Left cardiac atrium (tissue), 4 donors: ENCODE measurements around the gene GPD1. TPM values are rescaled to one million over a fixed set of nuclear protein-coding genes. Genes with fewer than 3 reads are reported as not detected.
A peak's percentile ranks its signal among the peaks of the same experiment; 100 is the strongest.

Experiments used
- ATAC-seq, 2 donors: fragments of 200-7000 bp; cut with Tn5 transposase; one replicate each; pipeline ENCODE4 v1.9.1; 2020; ENCODE audit warnings: mild to moderate bottlenecking in 2 of 2, moderate library complexity in 2 of 2
- DNase-seq: peaks from one replicate; pipeline ENCODE4 v3.0.0-alpha.2; 2020
- intact Hi-C, 2 donors: fragments of 100-400 bp; cut with DNase I; formaldehyde crosslinking; loops; one replicate each; pipeline versions ENCODE4 v1.14.1 to v1.15.1; 2022 to 2023
- long read RNA-seq: library from polyadenylated mRNA; unstranded; transcript quantifications from one replicate; pipeline ENCODE4 v2.0.0, GENCODE V29; 2021
- total RNA-seq, 2 donors: library from RNA; stranded (reverse); fragmentation: NEBNext Ultra II Directional; extraction: Animal tissue kit (Norgen Biotek cat#: 25700); gene quantifications; one replicate each; pipeline ENCODE4 v1.2.1, GENCODE V29; 2021
- donor health status: DM: no; HTN: yes; CAD: no.
- donor health status: DM: no; HTN: yes; CAD: no; lungs with severe emphysema.
- donor health status: DM: yes; HTN: yes; CAD: no.
- donor health status: Dilated cardiomyopathy.

The GPD1 gene
- total RNA-seq: 100 to 1,000 TPM in 1 of 2 donors, 10 to 100 TPM in 1; 88.6 to 150 TPM
- long read RNA-seq, transcript GPD1-201 (8 exons, 3,082 nt): major isoform, 90 of 102 reads
- long read RNA-seq, partial matches to known transcripts: 7 of 102 reads
- long read RNA-seq, other reads (novel, unspliced or antisense): 5 of 102 reads

- peak; percentile 84 to 89 for ATAC-seq
- peak; percentile 69 for DNase-seq
- intact Hi-C loops: no loop called here
These were observed at the start of gene GPD1 for GRCh38 chr12:50103767-50104321. Gene GPD1 (plus strand): TSS chr12:50104008. CDS start chr12:50104051, 43 bp downstream.

- no peak for DNase-seq
- peak in 1 of 2 donors; percentile 55 for ATAC-seq
- intact Hi-C loops: loop anchor here (2.0 to 5.0 kb wide), 2 partner anchors 89 kb away; no protein-coding TSS in a partner anchor
These were observed 47.8 kb upstream of the GPD1 start for GRCh38 chr12:50055831-50056638.

GRCh38 chr12:50056639-50056976 is 47.2 kb upstream of the GPD1 start:
- ATAC-seq (no peak), DNase-seq (no peak)
- intact Hi-C loops: loop anchor here (2.0 to 5.0 kb wide), 2 partner anchors 89 to 90 kb away; no protein-coding TSS in a partner anchor

- ATAC-seq (peak; percentile 82 to 84), DNase-seq (peak; percentile 76)
- intact Hi-C loops: loop anchor here (2.0 to 5.0 kb wide), 2 partner anchors 90 kb away; no protein-coding TSS in a partner anchor
These were observed 46.6 kb upstream of the GPD1 start, which contains the start of gene ASIC1 for GRCh38 chr12:50057000-50057841. Gene ASIC1 (plus strand): TSS chr12:50057596. CDS start chr12:50058767, 1,171 bp downstream.

DNA sequence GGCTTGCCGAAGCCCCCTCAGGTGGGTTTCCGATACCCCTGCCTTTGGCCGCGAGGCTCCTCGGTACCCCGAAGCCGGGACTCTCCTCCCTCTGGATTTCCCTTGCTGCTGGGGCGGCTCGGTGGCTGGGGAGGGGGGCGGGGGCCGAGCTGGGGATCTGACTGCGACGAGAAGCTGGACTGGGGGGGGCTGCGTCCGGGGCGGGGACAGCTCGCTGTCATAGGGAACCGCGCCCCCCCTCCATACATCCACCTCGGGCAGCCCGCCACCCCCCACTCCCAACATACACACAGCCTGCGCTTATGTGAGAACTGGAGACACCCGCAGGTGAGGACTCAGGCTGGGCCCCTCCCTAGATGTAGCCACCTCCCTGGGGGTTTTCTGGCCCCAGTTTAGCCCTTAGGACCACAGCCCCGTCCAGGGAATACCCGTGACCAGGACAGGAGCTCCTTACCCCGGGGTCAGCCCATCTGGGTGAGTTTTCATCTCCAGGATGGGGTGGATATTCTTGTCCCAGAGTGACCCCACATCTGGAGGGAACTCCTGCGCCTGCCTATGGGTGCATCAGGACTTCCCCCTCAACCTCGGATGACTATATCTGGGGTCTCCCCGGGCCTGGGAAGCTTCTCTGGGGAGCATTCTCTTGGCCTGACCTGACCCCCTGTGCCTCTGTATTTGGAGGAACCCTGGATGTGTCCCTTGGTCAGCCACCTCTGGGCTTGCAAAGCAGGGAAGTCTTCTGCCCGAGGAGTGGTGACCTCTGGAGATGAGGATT is 45.7 kb upstream of the GPD1 start:
- DNase-seq: no peak
- ATAC-seq: no peak
- intact Hi-C loops: loop anchor here (2.0 to 5.0 kb wide), 2 partner anchors 91 kb away; no protein-coding TSS in a partner anchor

- ATAC-seq: no peak
- no peak for DNase-seq
- intact Hi-C loops: loop anchor here in 1 of 2 donors (5.0 kb wide), 1 partner anchor 92 kb away; no protein-coding TSS in a partner anchor
These were observed 45.0 kb upstream of the GPD1 start for GRCh38 chr12:50058743-50059312.

DNA sequence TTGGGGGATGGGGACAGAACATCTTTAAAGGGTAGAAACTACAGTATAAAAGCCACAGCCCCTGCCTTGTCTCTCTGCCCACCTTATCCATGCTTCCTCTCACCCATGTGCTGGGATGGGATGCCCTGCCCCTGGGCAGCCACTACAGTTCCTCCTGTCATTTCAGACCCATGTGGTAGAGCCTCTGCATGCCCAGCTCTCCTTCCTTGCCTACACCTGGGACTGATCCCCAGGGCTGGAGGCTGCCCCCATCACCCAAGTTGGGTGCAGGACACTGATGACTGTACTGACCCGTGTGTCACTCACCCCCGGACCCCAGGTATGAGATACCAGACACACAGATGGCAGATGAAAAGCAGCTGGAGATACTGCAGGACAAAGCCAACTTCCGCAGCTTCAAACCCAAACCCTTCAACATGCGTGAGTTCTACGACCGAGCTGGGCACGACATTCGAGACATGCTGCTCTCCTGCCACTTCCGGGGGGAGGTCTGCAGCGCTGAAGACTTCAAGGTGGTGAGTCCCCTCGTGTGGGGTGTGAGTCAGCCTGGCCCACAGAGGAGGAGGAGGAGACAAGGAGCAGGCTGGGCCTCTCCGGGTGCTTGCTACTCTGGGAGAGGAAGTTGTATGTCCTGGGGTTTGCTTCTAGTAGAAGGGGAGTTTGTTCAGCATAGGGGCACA is 44.2 kb upstream of the GPD1 start:
- DNase-seq: no peak
- intact Hi-C loops: loop anchor here in 1 of 2 donors (5.0 kb wide), 1 partner anchor 92 kb away; no protein-coding TSS in a partner anchor
- ATAC-seq: no peak

GRCh38 chr12:50060120-50060468 is 43.7 kb upstream of the GPD1 start:
- DNase-seq (no peak), ATAC-seq (no peak)
- intact Hi-C loops: no loop called here

GRCh38 chr12:50061171-50061570 is 42.6 kb upstream of the GPD1 start:
- intact Hi-C loops: no loop called here
- no peak for DNase-seq
- ATAC-seq: peak in 1 of 2 donors; percentile 32

GRCh38 chr12:50061946-50062686 is 41.7 kb upstream of the GPD1 start:
- ATAC-seq (peak in 1 of 2 donors; percentile 17), DNase-seq (no peak)
- intact Hi-C loops: no loop called here

- intact Hi-C loops: no loop called here
- DNase-seq (no peak), ATAC-seq (peak; percentile 30 to 39)
These were observed 40.9 kb upstream of the GPD1 start for GRCh38 chr12:50062728-50063460.

DNA sequence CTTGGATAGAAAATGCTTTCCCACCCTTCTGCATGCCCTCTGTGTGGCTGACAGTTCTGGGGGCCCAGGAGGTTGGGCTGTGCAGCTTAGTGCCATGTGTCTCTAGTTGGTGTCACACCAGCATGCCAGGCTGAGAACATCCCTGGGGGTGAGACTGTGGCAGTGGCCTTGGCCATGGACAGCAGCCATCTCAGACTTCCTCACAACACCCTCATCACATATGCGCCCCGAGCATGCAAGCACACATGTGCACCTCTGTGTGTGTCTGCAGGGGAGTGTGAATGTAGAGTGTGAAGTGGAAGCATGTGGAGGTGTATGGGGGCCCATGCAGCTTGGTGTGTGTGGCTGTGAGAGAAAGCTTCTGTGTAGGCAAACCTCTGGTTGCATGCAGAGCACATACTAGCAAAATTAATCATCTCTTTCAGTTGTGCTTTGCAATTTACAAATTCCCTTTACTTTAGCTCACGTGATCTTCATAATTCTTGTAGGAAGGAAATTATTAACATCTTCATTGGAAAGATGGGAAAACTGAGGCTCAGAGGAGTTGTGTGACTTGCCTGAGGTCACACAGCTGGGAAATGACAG is 38.0 kb upstream of the GPD1 start:
- no peak for ATAC-seq

DNA sequence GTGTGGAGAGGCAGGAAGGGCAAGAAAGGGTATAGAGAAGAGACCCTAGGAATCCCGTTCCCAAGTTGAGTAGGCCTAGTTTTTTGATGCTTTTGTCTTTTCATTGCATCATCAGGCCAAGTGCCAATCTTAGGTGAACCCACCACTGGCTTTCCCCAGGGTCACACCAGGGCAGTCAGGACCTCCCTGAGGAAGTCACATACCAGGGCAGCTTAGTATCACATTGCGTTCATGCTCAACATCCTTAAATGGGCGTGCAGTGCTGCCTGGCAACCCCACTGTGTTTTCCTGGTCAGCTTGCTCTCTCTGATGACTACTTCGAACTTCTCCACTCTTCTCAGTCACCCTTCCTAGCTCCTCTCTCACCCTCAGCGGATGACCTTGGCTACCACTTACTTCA is 37.4 kb upstream of the GPD1 start:
- intact Hi-C loops: loop anchor here in 1 of 2 donors (5.0 kb wide), 1 partner anchor 199 kb away; no protein-coding TSS in a partner anchor
- peak; percentile 24 to 51 for ATAC-seq
- DNase-seq: no peak

More for the DNA sequence above, 38.0 kb upstream of the GPD1 start:
- DNase-seq: no peak
- intact Hi-C loops: loop anchor here in 1 of 2 donors (5.0 kb wide), 1 partner anchor 199 kb away; no protein-coding TSS in a partner anchor

DNA sequence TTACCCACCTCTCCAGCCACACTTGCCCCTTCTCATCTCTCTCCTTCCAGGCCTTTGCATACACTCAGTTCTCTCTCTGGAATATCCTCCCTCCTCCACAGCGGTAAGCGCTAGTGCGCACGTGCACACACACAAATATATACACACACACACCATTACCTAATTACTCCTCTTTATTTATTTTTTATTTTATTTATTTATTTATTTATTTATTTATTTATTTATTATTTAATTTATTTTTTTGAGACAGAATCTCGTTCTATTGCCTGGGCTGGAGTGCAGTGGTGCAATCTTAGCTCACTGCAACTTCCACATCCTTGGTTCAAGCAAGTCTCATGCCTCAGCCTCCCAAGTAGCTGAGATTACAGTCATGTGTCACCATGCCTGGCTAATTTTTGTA is 34.7 kb upstream of the GPD1 start:
- DNase-seq: no peak
- intact Hi-C loops: loop anchor here in 1 of 2 donors (5.0 kb wide), 1 partner anchor 202 kb away; no protein-coding TSS in a partner anchor
- ATAC-seq: no peak

DNA sequence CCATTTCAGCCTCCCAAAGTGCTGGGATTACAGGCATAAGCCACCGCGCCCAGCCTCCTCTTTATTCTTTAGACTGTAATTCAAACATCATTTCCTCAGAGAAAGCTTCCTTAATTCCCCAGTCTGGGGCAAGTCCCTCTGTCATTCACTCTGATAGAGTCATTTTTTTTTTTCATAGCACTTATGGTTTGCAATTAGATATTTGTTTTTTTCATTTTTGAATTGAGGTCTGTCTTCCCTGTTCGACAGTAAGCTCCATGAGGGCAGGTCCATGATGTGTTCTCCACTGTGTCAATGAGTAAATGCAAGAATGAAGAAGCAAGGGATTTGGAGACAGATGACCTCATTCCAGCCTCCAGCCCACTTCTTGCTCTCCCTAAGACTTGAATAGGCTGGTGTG is 34.3 kb upstream of the GPD1 start:
- intact Hi-C loops: loop anchor here in 1 of 2 donors (5.0 kb wide), 1 partner anchor 202 kb away; no protein-coding TSS in a partner anchor
- ATAC-seq (no peak), DNase-seq (no peak)
